HS-5 (cell line): ENCODE measurements around the gene PRKAR1A.
"Not testable (repeated sequence)": the region's sequence is repeated elsewhere in the genome, so short reads cannot be mapped to it uniquely, and the experiment has no call there.

Experiments
- DNase-seq: peaks from one replicate; pipeline ENCODE4 v3.0.0-alpha.2; 2012; ENCODE audit warnings: low read depth

PRKAR1A gene

DNA sequence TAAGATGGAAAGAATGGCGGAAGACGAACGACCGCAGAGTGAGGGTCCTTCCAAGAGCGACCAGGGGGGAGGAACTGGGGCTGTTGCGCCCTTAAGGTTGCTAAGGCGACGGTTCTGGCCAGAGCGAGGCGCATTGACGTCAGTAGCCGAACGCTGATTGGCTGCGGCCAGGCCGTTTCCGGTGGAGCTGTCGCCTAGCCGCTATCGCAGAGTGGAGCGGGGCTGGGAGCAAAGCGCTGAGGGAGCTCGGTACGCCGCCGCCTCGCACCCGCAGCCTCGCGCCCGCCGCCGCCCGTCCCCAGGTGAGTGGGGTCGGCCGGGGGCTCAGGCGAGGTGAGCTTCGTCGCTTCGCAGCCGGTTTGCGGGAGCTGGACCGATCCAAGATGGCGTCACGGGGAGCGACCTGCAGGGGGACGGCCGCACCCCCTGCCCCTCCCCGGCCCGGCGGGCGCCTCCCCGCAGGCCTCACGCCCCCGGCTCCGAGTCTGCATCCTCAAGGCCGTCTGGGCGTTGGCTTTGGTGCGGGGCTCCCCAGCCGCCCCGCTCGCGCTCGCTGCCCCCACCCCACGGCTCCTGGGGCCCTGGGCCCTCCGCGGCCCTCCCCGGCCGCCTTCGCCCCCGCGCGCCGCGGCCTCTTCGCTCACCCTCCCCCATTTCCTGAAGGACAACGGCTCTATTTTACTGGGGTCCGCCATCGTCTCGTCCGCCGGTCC lies at the start of gene PRKAR1A:
PRKAR1A (plus strand) TSS at position 184 of the 713 bp plus-strand sequence. CDS start 2,970 bp downstream, outside the sequence.
- peak; percentile 80 for DNase-seq

GRCh38 chr17:68463211-68464019 lies 48.8 kb upstream of the PRKAR1A start:
- DNase-seq, result no peak

- no peak for DNase-seq
Measured at GRCh38 chr17:68468334-68468733, 43.9 kb upstream of the PRKAR1A start.

GRCh38 chr17:68468788-68469187 lies 43.4 kb upstream of the PRKAR1A start:
- DNase-seq, result no peak

GRCh38 chr17:68470961-68471360 lies 41.3 kb upstream of the PRKAR1A start:
- no peak for DNase-seq

GRCh38 chr17:68480885-68481284 lies 31.3 kb upstream of the PRKAR1A start:
- no peak for DNase-seq

DNA sequence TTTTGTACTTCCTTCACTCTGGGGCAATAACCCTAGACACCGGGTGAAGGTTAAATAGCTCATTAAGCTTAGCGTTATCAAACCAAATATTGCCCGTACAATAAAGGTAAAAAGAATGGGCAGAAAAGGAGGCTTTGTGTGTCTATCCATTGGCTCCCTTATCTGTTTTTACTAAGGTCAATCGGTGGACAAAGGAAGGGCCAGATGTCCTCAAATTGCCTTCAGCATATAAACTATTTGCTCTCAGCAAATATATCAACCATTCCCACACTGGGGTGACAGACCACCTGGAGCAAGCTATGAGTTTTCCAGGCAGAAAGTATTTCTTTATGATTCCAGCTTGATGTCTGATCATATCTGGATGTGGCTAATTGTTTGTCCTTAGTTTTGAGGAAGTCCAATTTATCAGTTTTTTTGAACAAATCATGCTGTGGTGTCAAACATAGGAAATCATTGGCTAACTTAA lies 29.6 kb upstream of the PRKAR1A start:
- no peak for DNase-seq

DNA sequence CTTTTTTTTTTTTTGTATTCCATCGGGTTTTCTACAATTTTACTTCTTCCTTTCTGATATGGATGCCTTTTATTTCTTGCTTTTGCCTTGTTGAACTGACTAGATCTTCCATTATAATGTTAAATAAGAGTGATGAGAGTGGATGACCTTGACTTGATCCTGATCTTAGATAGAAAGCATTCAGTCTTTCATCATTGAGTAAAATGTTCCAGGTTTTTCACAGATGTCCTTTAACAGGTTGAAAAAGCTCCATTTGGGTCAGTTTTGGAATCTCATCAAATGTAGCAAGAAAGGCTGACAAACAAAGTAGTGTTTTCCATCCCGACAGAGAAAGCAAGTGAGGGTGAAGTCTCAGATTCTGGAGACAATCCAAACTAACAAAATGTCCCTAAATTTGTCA lies 27.8 kb upstream of the PRKAR1A start:
- DNase-seq, result no peak

DNA sequence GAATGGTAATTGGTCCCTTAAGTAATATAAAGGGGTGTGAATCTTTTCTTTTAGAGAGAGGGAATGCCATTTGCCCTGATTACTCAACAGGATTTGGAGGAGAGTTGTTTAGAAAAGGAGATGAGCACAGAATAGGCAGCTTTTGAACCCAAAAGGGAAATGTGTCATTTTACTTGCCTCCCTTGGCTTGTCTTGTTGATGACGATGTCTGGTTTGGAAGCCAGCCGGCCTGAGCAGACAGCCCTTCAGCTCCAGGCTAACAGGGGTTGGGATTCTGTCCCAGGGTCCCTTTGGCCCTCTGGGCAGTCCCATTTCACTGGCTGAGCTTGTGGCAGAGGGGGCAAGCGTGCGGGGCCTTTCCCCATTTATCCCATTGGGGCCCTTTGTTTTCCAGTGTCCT lies 22.3 kb upstream of the PRKAR1A start:
- DNase-seq, result no peak

- DNase-seq, result no peak
Measured at GRCh38 chr17:68491381-68492231, 20.6 kb upstream of the PRKAR1A start.

- not testable (repeated sequence) for DNase-seq
Measured at GRCh38 chr17:68492394-68493054, 19.7 kb upstream of the PRKAR1A start.

DNA sequence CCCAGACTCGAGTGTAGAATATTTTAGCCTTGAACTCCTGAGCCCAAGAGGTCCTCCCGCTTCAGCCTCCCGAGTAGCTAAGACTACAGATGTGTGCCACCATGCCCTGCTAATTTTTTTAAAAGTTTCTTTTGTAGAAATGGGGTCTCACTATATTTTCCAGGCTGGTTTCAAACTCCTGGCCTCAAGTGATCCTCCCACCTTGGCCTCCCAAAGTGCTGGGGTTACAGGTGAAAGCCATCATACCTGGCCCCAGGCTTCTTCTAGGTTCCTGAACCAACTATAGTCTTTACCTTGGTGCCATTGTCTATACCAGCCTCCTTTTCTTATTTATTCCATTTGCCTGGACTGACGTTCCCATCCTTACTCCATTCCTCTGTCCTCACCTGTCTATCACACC lies 17.1 kb upstream of the PRKAR1A start:
- no peak for DNase-seq

DNA sequence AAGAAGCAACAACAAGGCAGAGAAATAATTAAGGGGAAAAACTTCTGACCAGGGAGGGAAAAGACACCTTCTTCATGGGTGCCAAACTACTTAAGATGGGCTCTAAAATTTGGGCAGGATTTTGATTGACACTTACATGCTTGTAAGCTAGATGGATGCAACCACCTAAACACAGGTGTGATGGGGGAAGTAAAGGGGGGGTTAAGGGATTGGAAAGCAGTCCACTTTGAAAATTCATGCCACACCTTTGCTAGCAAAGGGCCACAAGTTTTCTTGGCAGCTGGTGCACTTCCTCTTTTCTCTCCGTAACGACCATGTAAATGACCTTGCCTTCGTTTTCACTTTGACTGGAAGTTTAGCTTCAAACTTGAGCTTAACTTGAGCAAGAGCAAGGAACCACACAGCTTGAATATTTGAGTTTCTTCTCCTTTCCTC lies 14.3 kb upstream of the PRKAR1A start:
- no peak for DNase-seq

- no peak for DNase-seq
Measured at GRCh38 chr17:68498479-68499326, 13.5 kb upstream of the PRKAR1A start.

GRCh38 chr17:68499587-68499986 lies 12.6 kb upstream of the PRKAR1A start:
- DNase-seq, result no peak

DNA sequence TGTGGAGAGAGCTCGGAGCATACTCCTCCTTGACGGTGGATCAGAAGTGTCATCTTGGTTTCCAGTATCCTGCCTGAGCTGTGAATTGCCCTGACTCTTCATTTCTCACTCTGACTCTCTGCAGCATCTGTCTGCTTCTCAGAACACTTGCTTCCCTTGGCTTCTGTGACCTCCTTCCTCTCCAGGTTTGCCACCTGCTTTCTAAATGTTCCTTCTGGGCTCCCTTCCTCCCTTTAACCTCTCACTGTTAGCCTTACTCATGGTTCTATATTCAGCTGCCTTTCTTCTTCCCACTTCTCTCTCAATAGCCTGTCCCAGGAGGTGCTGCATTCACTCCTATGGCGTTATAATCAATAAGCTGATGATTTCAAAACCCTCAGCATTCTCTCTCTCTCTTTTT lies 11.2 kb upstream of the PRKAR1A start:
- no peak for DNase-seq

DNA sequence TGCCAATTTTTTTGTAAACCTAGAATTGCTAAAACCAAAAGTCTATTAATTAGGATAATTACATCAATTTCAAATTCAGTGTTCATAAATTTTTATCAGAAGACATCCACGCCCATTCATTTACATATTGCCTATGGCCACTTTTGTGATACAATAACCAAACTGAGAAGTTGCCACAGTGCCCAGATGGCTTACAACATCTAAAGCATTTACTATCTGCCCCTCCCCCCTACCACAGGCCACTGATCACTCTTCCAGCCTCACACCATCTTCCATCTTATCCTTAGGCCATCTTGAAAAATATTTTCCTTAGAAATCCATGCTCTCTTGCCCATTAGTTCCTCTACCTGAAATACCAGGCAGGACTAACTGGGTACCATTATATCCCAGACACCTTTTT lies 6.3 kb upstream of the PRKAR1A start:
- DNase-seq, result no peak

- DNase-seq, result no peak
Measured at GRCh38 chr17:68507576-68507975, 4.7 kb upstream of the PRKAR1A start.

- DNase-seq, result no peak
Measured at GRCh38 chr17:68509141-68510057, 2.8 kb upstream of the PRKAR1A start.

- DNase-seq, result peak; percentile 16
Measured at GRCh38 chr17:68511254-68511670, 968 bp upstream of the PRKAR1A start.
